CD14-positive monocyte (primary cell): ENCODE results near the gene TMEM128. TPM values are rescaled to one million over a fixed set of nuclear protein-coding genes. Genes with fewer than 3 reads are reported as not detected.
"Not testable (repeated sequence)": the region's sequence is repeated elsewhere in the genome, so short reads cannot be mapped to it uniquely, and the experiment has no call there.

Experiments used
- DNase-seq, 3 donors: peaks; one replicate each; pipeline ENCODE4 v3.0.0-alpha.2; 2011 to 2022
- H2AFZ ChIP-seq: 2 replicates; pipeline ENCODE4 v1.6.0; 2012; ENCODE audit warnings: mild to moderate bottlenecking, low read depth, low read length, inconsistent platforms; ENCODE audit not compliant: insufficient read depth, poor library complexity, severe bottlenecking
- H3K27ac ChIP-seq, 2 donors: 1 replicate in 1 of 2; 2 replicates in 1 of 2; pipeline ENCODE4 v1.5.1; 2012 to 2013; ENCODE audit warnings: low read length in 2 of 2, control low read depth in 1 of 2, inconsistent platforms in 1 of 2, low read depth in 1 of 2, mild to moderate bottlenecking in 1 of 2
- H3K27me3 ChIP-seq, 2 donors: one replicate each; pipeline versions ENCODE4 v1.6.0 to v1.6.1; 2011 to 2013; ENCODE audit warnings: low read length in 2 of 2; ENCODE audit not compliant: control insufficient read depth in 2 of 2, insufficient read depth in 2 of 2
- H3K36me3 ChIP-seq, 2 donors: replicated peaks in 1 of 2; 1 replicate in 1 of 2; 2 replicates in 1 of 2; pipeline versions ENCODE4 v1.5.1 to v1.6.1; 2012 to 2013; ENCODE audit warnings: low read length in 2 of 2, control low read depth in 1 of 2, inconsistent platforms in 1 of 2, mild to moderate bottlenecking in 1 of 2; ENCODE audit not compliant: insufficient read depth in 2 of 2, control insufficient read depth in 1 of 2
- H3K4me1 ChIP-seq, 2 donors: 1 replicate in 1 of 2; 2 replicates in 1 of 2; pipeline versions ENCODE4 v1.5.1 to v1.6.1; 2012 to 2013; ENCODE audit warnings: low read length in 2 of 2, control low read depth in 1 of 2, inconsistent platforms in 1 of 2, mild to moderate bottlenecking in 1 of 2, moderate library complexity in 1 of 2; ENCODE audit not compliant: insufficient read depth in 2 of 2, control insufficient read depth in 1 of 2
- H3K4me2 ChIP-seq: replicated peaks from 2 replicates; pipeline ENCODE3; 2012; ENCODE audit warnings: low read length, moderate library complexity, mild to moderate bottlenecking; ENCODE audit not compliant: poor library complexity, severe bottlenecking; ENCODE audit errors: extremely low read depth
- H3K4me3 ChIP-seq, 3 experiments: fragments of 200-600 bp in 1 of 3; sonication (generic) in 1 of 3; replicated peaks in 1 of 3; 1 replicate in 2 of 3; 2 replicates in 1 of 3; pipeline ENCODE4 v1.5.1; 2011 to 2013; ENCODE audit warnings: low read length in 3 of 3, mild to moderate bottlenecking in 3 of 3, control low read depth in 2 of 3, low read depth in 2 of 3, inconsistent platforms in 1 of 3, moderate library complexity in 1 of 3
- H3K79me2 ChIP-seq: 2 replicates; pipeline ENCODE4 v1.6.0; 2012; ENCODE audit warnings: mild to moderate bottlenecking, control low read depth, inconsistent platforms, low read length, moderate library complexity; ENCODE audit not compliant: insufficient read depth
- H3K9ac ChIP-seq: 2 replicates; pipeline ENCODE4 v1.6.0; 2017; ENCODE audit warnings: low read length, mild to moderate bottlenecking; ENCODE audit not compliant: insufficient read depth, poor library complexity, severe bottlenecking
- H3K9me3 ChIP-seq, 2 donors: replicated peaks in 1 of 2; 1 replicate in 1 of 2; 2 replicates in 1 of 2; pipeline versions ENCODE4 v1.5.1 to v1.6.1; 2012 to 2013; ENCODE audit warnings: low read length in 2 of 2, control low read depth in 1 of 2; ENCODE audit not compliant: control insufficient read depth in 1 of 2, insufficient read depth in 1 of 2
- H4K20me1 ChIP-seq: 2 replicates; pipeline ENCODE4 v1.6.0; 2012; ENCODE audit warnings: mild to moderate bottlenecking, low read length, control low read depth, moderate library complexity; ENCODE audit not compliant: insufficient read depth
- H3K27ac Mint-ChIP-seq, 7 donors: one replicate each; pipeline ENCODE4 v1.8.0; 2020; ENCODE audit warnings: mild to moderate bottlenecking in 7 of 7, mixed read lengths in 7 of 7, moderate library complexity in 6 of 7, inconsistent platforms in 2 of 7
- H3K27me3 Mint-ChIP-seq, 3 donors: one replicate each; pipeline ENCODE4 v1.8.0; 2021 to 2022; ENCODE audit warnings: low read depth in 3 of 3, mild to moderate bottlenecking in 3 of 3, mixed read lengths in 3 of 3, moderate library complexity in 3 of 3, inconsistent platforms in 1 of 3
- H3K36me3 Mint-ChIP-seq, 2 donors: one replicate each; pipeline ENCODE4 v1.8.0; 2020; ENCODE audit warnings: mixed read lengths in 2 of 2, inconsistent platforms in 1 of 2, mild to moderate bottlenecking in 1 of 2
- H3K4me1 Mint-ChIP-seq: one replicate; pipeline ENCODE4 v1.8.0; 2020; ENCODE audit warnings: mild to moderate bottlenecking, mixed read lengths
- H3K4me3 Mint-ChIP-seq, 2 donors: one replicate each; pipeline ENCODE4 v1.8.0; 2020; ENCODE audit warnings: mild to moderate bottlenecking in 2 of 2, mixed read lengths in 2 of 2, moderate library complexity in 1 of 2
- H3K9me3 Mint-ChIP-seq, 7 donors: one replicate each; pipeline ENCODE4 v1.8.0; 2020 to 2022; ENCODE audit warnings: mixed read lengths in 7 of 7, mild to moderate bottlenecking in 6 of 7, moderate library complexity in 6 of 7, inconsistent platforms in 2 of 7
- CTCF ChIP-seq: fragments of 200-600 bp; IDR thresholded peaks from one replicate; pipeline ENCODE4 v1.8.0; 2022; ENCODE audit warnings: antibody characterized with exemption, mild to moderate bottlenecking
- WGBS: methylation state at CpG from one replicate; pipeline ENCODE4 v1.1.5; 2013; ENCODE audit warnings: missing lambda C conversion rate; ENCODE audit not compliant: insufficient coverage; 5-methylcytosine and 5-hydroxymethylcytosine counted together
- intact Hi-C, 2 donors: fragments of 100-400 bp; cut with micrococcal nuclease; formaldehyde crosslinking; loops; one replicate each; pipeline versions ENCODE4 v1.15.0 to v1.15.1; 2023
- polyA plus RNA-seq, 3 donors: library from polyadenylated mRNA; depleted of rRNA in 1 of 3; unstranded in 2 of 3; stranded (reverse) in 1 of 3; fragments of 300-500 nt in 2 of 3; fragments of >200 nt in 1 of 3; fragmentation: Illumina TruSeq in 2 of 3; gene quantifications; 1 replicate in 2 of 3; 2 replicates in 1 of 3; pipeline ENCODE4 v1.2.3, GENCODE V29; 2012 to 2021

TMEM128 gene
- polyA plus RNA-seq, 3 donors = 11.4 to 35.1 (median 29.7) TPM

GRCh38 chr4:4245172-4245571 lies 2.9 kb downstream of the TMEM128 start:
- 100% methylated on average over 1 of the region's 1 CpG for WGBS
- Mint-ChIP-seq H3K27me3 (peaks cover 1 to 3% (median 1%) of the 10 kb centered on the region in 3 donors), H3K4me1 (peaks cover 20% of the 10 kb centered on the region), H3K4me3 (no peak overlapping the region), H3K27ac (peak overlapping the region in 3 of 7 donors; percentile 3 to 76 (median 55)), H3K36me3 (peaks cover 48 to 57% of the 10 kb centered on the region in 2 donors), H3K9me3 (peaks cover 0 to 2% (median 0%) of the 10 kb centered on the region in 7 donors)
- Histone ChIP-seq H3K4me3 (no peak overlapping the region), H2AFZ (no peak overlapping the region), H3K27me3 (no peaks in the 10 kb centered on the region), H3K9me3 (no peaks in the 10 kb centered on the region), H3K4me2 (no peak overlapping the region), H3K79me2 (peaks cover 9% of the 10 kb centered on the region), H3K27ac (no peak overlapping the region), H3K9ac (no peak overlapping the region), H3K36me3 (peaks cover 38 to 54% of the 10 kb centered on the region in 2 donors), H3K4me1 (peaks cover 16 to 18% of the 10 kb centered on the region in 2 donors), H4K20me1 (no peaks in the 10 kb centered on the region)
- TF ChIP-seq CTCF = no peak
- intact Hi-C loops = loop anchor here in 1 of 2 donors (5.0 kb wide), 1 partner anchor 47 kb away; the partner anchor contains the start of genes LYAR and ZBTB49
- DNase-seq = no peak

GRCh38 chr4:4239551-4239950 lies 8.5 kb downstream of the TMEM128 start:
- H3K4me3 Mint-ChIP-seq, H3K9ac ChIP-seq, DNase-seq, H3K27ac Mint-ChIP-seq, H2AFZ ChIP-seq, H3K4me2 ChIP-seq, H3K9me3 ChIP-seq, H3K27ac ChIP-seq, H3K4me3 ChIP-seq, H3K4me1 ChIP-seq, H3K27me3 ChIP-seq, intact Hi-C loops, H3K4me1 Mint-ChIP-seq, H3K9me3 Mint-ChIP-seq, H4K20me1 ChIP-seq, H3K79me2 ChIP-seq, H3K27me3 Mint-ChIP-seq: not testable (repeated sequence)
- peaks cover 50 to 85% of the 10 kb centered on the region in 2 donors for H3K36me3 ChIP-seq
- H3K36me3 Mint-ChIP-seq = peaks cover 81 to 89% of the 10 kb centered on the region in 2 donors
- WGBS = no CpG with 5 or more reads among the region's 3 CpGs
